HEK293T (cell line): ENCODE results near the gene MYL3.
"Not testable (repeated sequence)": the region's sequence is repeated elsewhere in the genome, so short reads cannot be mapped to it uniquely, and the experiment has no call there.

Experiments used
- CTCF ChIA-PET: fragments of 350-600 bp; formaldehyde crosslinking; extraction: SDS; loops from one replicate; lab custom pipeline; 2021; ENCODE audit warnings: antibody characterized with exemption, inconsistent platforms; lab: Yijun Ruan, JAX
- POLR2A ChIA-PET: fragments of 350-600 bp; formaldehyde crosslinking; extraction: SDS; loops from one replicate; lab custom pipeline; 2020; ENCODE audit warnings: antibody characterized with exemption, inconsistent platforms; lab: Yijun Ruan, JAX
- DNase-seq: peaks from one replicate; pipeline ENCODE4 v3.0.0; 2012; ENCODE audit warnings: mixed read lengths; ENCODE audit errors: extremely low spot score
- ARNT ChIP-seq: fragments of 450-650 bp; IDR thresholded peaks from 2 replicates; pipeline ENCODE4 v1.6.1; 2017; ENCODE audit warnings: mild to moderate bottlenecking
- BHLHE40 ChIP-seq: fragments of 450-650 bp; IDR thresholded peaks from 2 replicates; pipeline ENCODE4 v1.6.1; 2016; ENCODE audit warnings: mild to moderate bottlenecking, moderate library complexity, borderline replicate concordance
- CTBP1 ChIP-seq: fragments of 450-650 bp; IDR thresholded peaks from 2 replicates; pipeline ENCODE4 v1.6.1; 2016; ENCODE audit warnings: borderline replicate concordance
- ELF4 ChIP-seq: fragments of 450-650 bp; IDR thresholded peaks from 2 replicates; pipeline ENCODE4 v1.6.1; 2017; ENCODE audit warnings: antibody characterized with exemption
- FOXA1 ChIP-seq: fragments of 450-650 bp; IDR thresholded peaks from 2 replicates; pipeline ENCODE4 v1.6.1; 2016; ENCODE audit warnings: mild to moderate bottlenecking
- FOXK2 ChIP-seq: fragments of 450-650 bp; IDR thresholded peaks from 2 replicates; pipeline ENCODE4 v1.6.1; 2016; ENCODE audit warnings: mild to moderate bottlenecking
- FOXM1 ChIP-seq: fragments of 450-650 bp; IDR thresholded peaks from 2 replicates; pipeline ENCODE4 v1.6.1; 2017; ENCODE audit warnings: mild to moderate bottlenecking, borderline replicate concordance
- HDGF ChIP-seq: fragments of 450-650 bp; IDR thresholded peaks from 2 replicates; pipeline ENCODE4 v1.6.1; 2017; ENCODE audit warnings: antibody characterized with exemption, borderline replicate concordance
- L3MBTL2 ChIP-seq: fragments of 450-650 bp; conservative IDR thresholded peaks from 2 replicates; pipeline ENCODE4 v1.6.1; 2016; ENCODE audit warnings: mild to moderate bottlenecking
- LEF1 ChIP-seq: fragments of 450-650 bp; IDR thresholded peaks from 2 replicates; pipeline ENCODE4 v1.6.1; 2017; ENCODE audit warnings: mild to moderate bottlenecking, borderline replicate concordance
- NFRKB ChIP-seq: fragments of 450-650 bp; IDR thresholded peaks from 2 replicates; pipeline ENCODE4 v1.6.1; 2016; ENCODE audit warnings: mild to moderate bottlenecking, moderate library complexity
- PKNOX1 ChIP-seq: fragments of 450-650 bp; IDR thresholded peaks from 2 replicates; pipeline ENCODE4 v1.6.1; 2016
- SP1 ChIP-seq: fragments of 450-650 bp; IDR thresholded peaks from 2 replicates; pipeline ENCODE4 v1.6.1; 2017
- SUZ12 ChIP-seq: fragments of 450-650 bp; IDR thresholded peaks from 2 replicates; pipeline ENCODE4 v1.6.1; 2016; ENCODE audit warnings: mild to moderate bottlenecking
- TARDBP ChIP-seq: fragments of 450-650 bp; IDR thresholded peaks from 2 replicates; pipeline ENCODE4 v1.6.1; 2016
- ZNF384 ChIP-seq: fragments of 450-650 bp; IDR thresholded peaks from 2 replicates; pipeline ENCODE4 v1.6.1; 2016

MYL3 gene

GRCh38 chr3:46863261-46863782, at the start of gene MYL3:
Gene MYL3, minus strand, starts transcription at chr3:46863444. Its CDS starts 54 bp downstream, at chr3:46863390.
- CTCF ChIA-PET = no interaction called here
- TF ChIP-seq SUZ12 (no peak), FOXK2 (no peak), ELF4 (no peak), CTBP1 (no peak), TARDBP (no peak), NFRKB (no peak), PKNOX1 (no peak), ARNT (no peak), FOXA1 (no peak), LEF1 (no peak), BHLHE40 (no peak), SP1 (no peak)
- POLR2A ChIA-PET = interaction anchor here (0.7 to 1.4 kb wide), 2 partner anchors 11 to 18 kb away, joined by 3 read pairs; no protein-coding TSS in a partner anchor
- DNase-seq = no peak

- TF ChIP-seq CTBP1 = no peak
- no peak for TF ChIP-seq HDGF
- TF ChIP-seq TARDBP = no peak
- ChIA-PET POLR2A (no interaction called here), CTCF (interaction anchor here (0.6 to 0.7 kb wide), 3 partner anchors 13 to 819 kb away, joined by 6 to 10 read pairs (median 7); no protein-coding TSS in a partner anchor)
- DNase-seq = no peak
Measured at GRCh38 chr3:46912986-46913385, 49.7 kb upstream of the MYL3 start.

GRCh38 chr3:46910914-46911313, 47.7 kb upstream of the MYL3 start:
- POLR2A ChIA-PET, CTCF ChIA-PET, DNase-seq: not testable (repeated sequence)

- no peak for DNase-seq
- POLR2A ChIA-PET = interaction anchor here (1.3 kb wide), 1 partner anchor 99 kb away, joined by 3 read pairs; no protein-coding TSS in a partner anchor
- CTCF ChIA-PET = interaction anchor here (1.0 to 1.7 kb wide), 7 partner anchors 10 to 209 kb away, joined by 3 to 6 read pairs (median 4); partner anchors contain the start of gene TMIE
- TF ChIP-seq FOXA1 = no peak
- no peak for TF ChIP-seq CTBP1
- TF ChIP-seq BHLHE40 = no peak
- TF ChIP-seq PKNOX1 = no peak
- TF ChIP-seq TARDBP = no peak
- no peak for TF ChIP-seq HDGF
- no peak for TF ChIP-seq NFRKB
- no peak for TF ChIP-seq ZNF384
- no peak for TF ChIP-seq FOXM1
- no peak for TF ChIP-seq SP1
- no peak for TF ChIP-seq SUZ12
- TF ChIP-seq ARNT = no peak
- TF ChIP-seq FOXK2 = no peak
- TF ChIP-seq LEF1 = no peak
Measured at GRCh38 chr3:46910166-46910760, 47.0 kb upstream of the MYL3 start.

GRCh38 chr3:46909535-46910161, 46.4 kb upstream of the MYL3 start:
- 0 out of 2 replicates have a peak, but pooled peaks have one; percentile 19 for TF ChIP-seq L3MBTL2
- TF ChIP-seq ARNT = 0 out of 2 replicates have a peak, but pooled peaks have one; percentile 33
- TF ChIP-seq PKNOX1 = peak; percentile 44; the same call in 1 of the 2 replicates
- TF ChIP-seq CTBP1 = no peak
- ChIA-PET CTCF (interaction anchor here (0.6 to 1.7 kb wide), 8 partner anchors 10 to 217 kb away, joined by 3 to 6 read pairs (median 4); partner anchors contain the start of gene TMIE), POLR2A (interaction anchor here (1.3 kb wide), 1 partner anchor 99 kb away, joined by 3 read pairs; no protein-coding TSS in a partner anchor)
- DNase-seq = peak; percentile 91

GRCh38 chr3:46908986-46909534, 45.8 kb upstream of the MYL3 start:
- ChIA-PET POLR2A (interaction anchor here (1.3 kb wide), 1 partner anchor 100 kb away, joined by 3 read pairs; no protein-coding TSS in a partner anchor), CTCF (interaction anchor here (0.6 to 1.7 kb wide), 9 partner anchors 9 to 217 kb away, joined by 3 to 6 read pairs (median 4); partner anchors contain the start of gene TMIE)
- TF ChIP-seq ARNT = no peak
- no peak for TF ChIP-seq FOXK2
- no peak for TF ChIP-seq ELF4
- no peak for TF ChIP-seq ZNF384
- no peak for TF ChIP-seq TARDBP
- TF ChIP-seq FOXM1 = no peak
- TF ChIP-seq BHLHE40 = no peak
- no peak for TF ChIP-seq L3MBTL2
- TF ChIP-seq HDGF = no peak
- TF ChIP-seq SP1 = no peak
- no peak for TF ChIP-seq LEF1
- TF ChIP-seq FOXA1 = no peak
- no peak for TF ChIP-seq PKNOX1
- DNase-seq = no peak
